K562 (cell line): ENCODE results near the gene MED22. TPM values are rescaled to one million over a fixed set of nuclear protein-coding genes. Genes with fewer than 3 reads are reported as not detected.
A peak's percentile ranks its signal among the peaks of the same experiment; 100 is the strongest.

Source experiments
- CEBPB ChIP-seq: fragments of 450-650 bp; IDR thresholded peaks from 2 replicates; pipeline ENCODE4 v1.6.1; 2016; ENCODE audit warnings: missing genetic modification characterization, missing compliant biosample characterization
- CEBPG ChIP-seq, 3 experiments: fragments of 200-800 bp in 1 of 3; sonication (Bioruptor generic) in 1 of 3; sonication (generic) in 1 of 3; formaldehyde crosslinking in 1 of 3; IDR thresholded peaks in 2 of 3; conservative IDR thresholded peaks in 1 of 3; 2 replicates each; pipeline versions ENCODE4 v1.6.1 to v1.8.0; 2016 to 2022; ENCODE audit warnings: missing compliant biosample characterization in 2 of 3, missing genetic modification characterization in 2 of 3, mild to moderate bottlenecking in 1 of 3, missing genetic modification reagents in 1 of 3
- ELK3 ChIP-seq: fragments of 450-650 bp; formaldehyde crosslinking; IDR thresholded peaks from 2 replicates; pipeline ENCODE4 v1.4.0; 2020; ENCODE audit warnings: mild to moderate bottlenecking
- FOS ChIP-seq: IDR thresholded peaks from 3 replicates; pipeline ENCODE4 v1.6.1; 2011; ENCODE audit not compliant: insufficient read length; ENCODE audit errors: extremely low read depth
- FUS ChIP-seq: fragments of 200-400 bp; formaldehyde crosslinking; optimal IDR thresholded peaks from 2 replicates; pipeline ENCODE3; 2017; ENCODE audit warnings: low read depth, low read length
- MECOM ChIP-seq: fragments of 250-450 bp; sonication (Bioruptor Pico); IDR thresholded peaks from 2 replicates; pipeline ENCODE4 v1.8.0; 2022; ENCODE audit warnings: inconsistent platforms
- PHF21A ChIP-seq: fragments of 450-650 bp; IDR thresholded peaks from 2 replicates; pipeline ENCODE4 v1.6.1; 2017; ENCODE audit warnings: low read depth, borderline replicate concordance
- POLR2AphosphoS2 ChIP-seq: IDR thresholded peaks from 2 replicates; pipeline ENCODE4 v1.6.1; 2012; ENCODE audit warnings: low read length, improper control_type of control experiment
- RCOR1 ChIP-seq, 2 experiments: IDR thresholded peaks; 2 replicates each; pipeline ENCODE4 v1.6.1; 2012; ENCODE audit warnings: low read depth in 2 of 2, low read length in 2 of 2, borderline replicate concordance in 1 of 2, improper control_type of control experiment in 1 of 2
- TBP ChIP-seq: optimal IDR thresholded peaks from 2 replicates; pipeline ENCODE3; 2011; ENCODE audit warnings: low read depth, low read length, improper control_type of control experiment
- ZFP91 ChIP-seq: sonication (generic); formaldehyde crosslinking; IDR thresholded peaks from 2 replicates; pipeline ENCODE4 v1.8.0; 2022; ENCODE audit warnings: mild to moderate bottlenecking, missing genetic modification reagents
- ZFPM2 ChIP-seq: fragments of 250-450 bp; sonication (Bioruptor Pico); IDR thresholded peaks from 2 replicates; pipeline ENCODE4 v1.5.1; 2022; ENCODE audit warnings: mild to moderate bottlenecking
- ZNF124 ChIP-seq: sonication (generic); formaldehyde crosslinking; IDR thresholded peaks from 2 replicates; pipeline ENCODE4 v1.8.1; 2022; ENCODE audit warnings: missing genetic modification reagents
- ZNF174 ChIP-seq: fragments of 250-450 bp; sonication (Bioruptor Pico); IDR thresholded peaks from 2 replicates; pipeline ENCODE4 v1.4.0; 2020; ENCODE audit warnings: mild to moderate bottlenecking
- ZNF589 ChIP-seq: fragments of 200-800 bp; sonication (Bioruptor generic); IDR thresholded peaks from 2 replicates; pipeline ENCODE4 v1.6.1; 2016; ENCODE audit warnings: low read depth, missing genetic modification characterization, missing compliant biosample characterization
- ZNF764 ChIP-seq: fragments of 250-450 bp; sonication (Bioruptor Pico); IDR thresholded peaks from 2 replicates; pipeline ENCODE4 v1.4.0; 2020; ENCODE audit warnings: low read depth, mild to moderate bottlenecking, moderate library complexity
- polyA plus RNA-seq, 8 experiments: library from polyadenylated mRNA; depleted of rRNA in 4 of 8; stranded (reverse) in 5 of 8; unstranded in 3 of 8; fragments of >200 nt; fragmentation: Nextera tagmentation in 2 of 8; fragmentation: Illumina TruSeq in 1 of 8; extraction: Ambion mirVana in 2 of 8; extraction: Trizol in 1 of 8; gene quantifications; 2 replicates each; pipeline versions ENCODE4 v1.2.1 to v1.2.3, GENCODE V29; 2011 to 2014; ENCODE audit warnings: inconsistent platforms in 1 of 8, missing spikeins in 1 of 8
- total RNA-seq, 7 experiments: library from RNA; depleted of rRNA in 6 of 7; stranded (reverse); fragments of >200 nt in 6 of 7; fragmentation: Illumina TruSeq in 2 of 7; extraction: Trizol in 2 of 7; gene quantifications; 2 replicates each; pipeline versions ENCODE4 v1.2.1 to v1.2.3, GENCODE V29; 2011 to 2021; ENCODE audit warnings: low replicate concordance in 1 of 7

MED22 gene
- total and polyA plus RNA-seq, 9 of the 15 experiments (the other 6 are each of a cell fraction or from before 2014, with no cell fraction given), result 0.73 to 35.6 (median 22.3) TPM

- no peak for TF ChIP-seq ZNF174
- TF ChIP-seq PHF21A, result no peak
- TF ChIP-seq CEBPG (CRISPR knock-in tag; IDR thresholded peaks at IDR 0.05), result no peak
- TF ChIP-seq CEBPG (tag; conservative IDR thresholded peaks at IDR 0.05 in 1 of 2, IDR thresholded peaks at IDR 0.05 in 1 of 2), result no peak
- peak; percentile 100 for TF ChIP-seq ZNF764 (CRISPR knock-in tag)
- no peak for TF ChIP-seq ZNF589 (CRISPR knock-in tag)
- no peak for TF ChIP-seq ZNF124
- peak in 1 of 2 experiments; percentile 22; a peak in 1 of 4 replicates for TF ChIP-seq RCOR1 (IDR thresholded peaks at IDR 0.05; ENCODE audit: borderline replicate concordance in 1 of 2, low read depth in 2 of 2, low read length in 2 of 2)
- peak; percentile 84 for TF ChIP-seq POLR2AphosphoS2
- TF ChIP-seq ZFP91 (CRISPR knock-in tag), result no peak
- TF ChIP-seq CEBPB (tag), result no peak
- TF ChIP-seq FUS, result no peak
- TF ChIP-seq ZFPM2 (CRISPR knock-in tag), result no peak
- no peak for TF ChIP-seq FOS
- no peak for TF ChIP-seq MECOM (CRISPR knock-in tag)
- TF ChIP-seq ELK3, result no peak
- no peak for TF ChIP-seq TBP
- TF ChIP-seq, all 486 proteins: peak for 95
Observed at GRCh38 chr9:133351908-133352634, 4.1 kb upstream of the MED22 start (continued).
